Immature natural killer cell (primary cell): ENCODE results near the gene DPEP3. TPM values are rescaled to one million over a fixed set of nuclear protein-coding genes. Genes with fewer than 3 reads are reported as not detected.
"Not testable (repeated sequence)": the region's sequence is repeated elsewhere in the genome, so short reads cannot be mapped to it uniquely, and the experiment has no call there.

Source experiments
- DNase-seq, 3 donors: peaks; one replicate each; pipeline ENCODE4 v3.0.0; 2022; ENCODE audit warnings: mixed read lengths in 1 of 3
- H3K27ac Mint-ChIP-seq, 6 donors: one replicate each; pipeline ENCODE4 v1.8.0; 2020; ENCODE audit warnings: mixed read lengths in 6 of 6, mild to moderate bottlenecking in 5 of 6, inconsistent platforms in 4 of 6, moderate library complexity in 3 of 6
- H3K27me3 Mint-ChIP-seq, 3 donors: one replicate each; pipeline ENCODE4 v1.8.0; 2020 to 2021; ENCODE audit warnings: low read depth in 3 of 3, mild to moderate bottlenecking in 3 of 3, mixed read lengths in 3 of 3, moderate library complexity in 3 of 3, inconsistent platforms in 1 of 3
- H3K36me3 Mint-ChIP-seq, 3 donors: one replicate each; pipeline ENCODE4 v1.8.0; 2020; ENCODE audit warnings: mixed read lengths in 3 of 3, inconsistent platforms in 2 of 3, mild to moderate bottlenecking in 2 of 3
- H3K4me1 Mint-ChIP-seq, 2 donors: one replicate each; pipeline ENCODE4 v1.8.0; 2020; ENCODE audit warnings: inconsistent platforms in 2 of 2, mild to moderate bottlenecking in 2 of 2, mixed read lengths in 2 of 2, moderate library complexity in 1 of 2
- H3K4me3 Mint-ChIP-seq, 5 donors: one replicate each; pipeline ENCODE4 v1.8.0; 2020; ENCODE audit warnings: mild to moderate bottlenecking in 5 of 5, mixed read lengths in 5 of 5, inconsistent platforms in 3 of 5, moderate library complexity in 3 of 5
- H3K9me3 Mint-ChIP-seq, 6 donors: one replicate each; pipeline ENCODE4 v1.8.0; 2020; ENCODE audit warnings: mild to moderate bottlenecking in 6 of 6, mixed read lengths in 6 of 6, inconsistent platforms in 4 of 6, moderate library complexity in 3 of 6
- polyA plus RNA-seq, 3 donors: library from polyadenylated mRNA; unstranded; fragments of 300-500 nt; fragmentation: Illumina TruSeq; gene quantifications; one replicate each; pipeline ENCODE4 v1.2.3, GENCODE V29; 2021

DPEP3 gene
- polyA plus RNA-seq, 3 donors from 2014 or later, result 0.11 TPM; not detected in 2

DNA sequence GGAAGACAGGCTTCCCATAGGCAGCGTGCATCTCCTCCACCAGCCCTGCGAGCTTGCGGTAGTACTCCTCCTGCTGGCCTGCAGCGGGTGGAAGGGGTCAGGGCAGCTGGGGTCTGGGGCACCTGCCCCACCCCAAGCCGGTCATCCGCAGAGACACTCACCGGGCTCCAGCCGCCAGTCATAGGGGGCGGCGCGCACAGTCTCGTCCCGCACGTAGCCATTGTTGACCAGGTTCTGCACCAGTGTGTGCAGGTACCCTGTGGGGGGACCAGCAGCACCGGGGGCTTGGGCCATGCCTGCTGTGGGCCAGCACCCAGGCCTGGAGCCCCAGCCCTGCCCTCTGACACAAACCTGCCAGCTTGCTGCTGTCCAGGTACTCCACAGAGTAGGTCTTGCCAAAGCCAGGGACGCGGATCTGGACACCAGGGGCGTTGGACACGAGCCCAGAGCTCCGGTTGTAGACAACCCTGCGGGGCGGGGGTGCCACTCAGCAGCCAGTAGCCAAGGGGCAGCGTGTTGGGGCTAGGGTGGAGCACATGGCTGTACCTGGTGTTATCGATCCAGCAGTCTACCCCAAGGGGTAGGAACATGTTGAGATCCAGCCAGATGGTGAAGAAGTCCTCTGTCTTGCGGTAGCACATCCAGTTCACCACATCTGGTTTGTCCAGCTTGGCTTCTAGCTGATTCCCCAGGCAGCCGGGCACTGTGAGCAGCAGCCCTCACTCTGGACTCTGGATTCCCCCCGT, 37.6 kb downstream of the DPEP3 start:
- H3K4me1 Mint-ChIP-seq, result peaks cover 19 to 22% of the 10 kb centered on the region in 2 donors
- no peak for DNase-seq
- H3K27me3 Mint-ChIP-seq, result peaks cover 0 to 5% (median 0%) of the 10 kb centered on the region in 3 donors
- H3K36me3 Mint-ChIP-seq, result no peaks in the 10 kb centered on the region
- H3K27ac Mint-ChIP-seq, result no peak overlapping the region
- no peaks in the 10 kb centered on the region for H3K9me3 Mint-ChIP-seq
- no peak overlapping the region for H3K4me3 Mint-ChIP-seq

DNA sequence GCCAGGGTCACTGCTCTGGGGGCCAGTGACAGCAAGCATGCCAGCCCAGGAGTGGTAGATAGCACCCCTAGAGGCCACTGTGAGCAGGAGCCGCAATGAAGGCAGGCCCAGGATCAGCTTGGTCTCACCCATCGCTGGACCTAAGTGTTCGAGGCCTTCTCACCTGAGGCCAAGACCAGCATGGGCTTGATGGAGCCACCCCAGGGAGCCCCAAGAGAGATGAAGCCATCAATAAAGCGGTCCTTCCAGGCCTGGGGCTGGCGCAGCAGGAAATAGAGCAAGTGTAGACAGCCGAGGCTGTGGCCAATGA, 38.1 kb downstream of the DPEP3 start:
- Mint-ChIP-seq H3K27me3 (peaks cover 0 to 5% (median 0%) of the 10 kb centered on the region in 3 donors), H3K36me3 (no peaks in the 10 kb centered on the region), H3K9me3 (no peaks in the 10 kb centered on the region), H3K4me1 (peaks cover 22 to 26% of the 10 kb centered on the region in 2 donors), H3K27ac (peak overlapping the region in 1 of 6 donors; percentile 57), H3K4me3 (no peak overlapping the region)
- DNase-seq, result peak; percentile 29 to 38 (median 31)

DNA sequence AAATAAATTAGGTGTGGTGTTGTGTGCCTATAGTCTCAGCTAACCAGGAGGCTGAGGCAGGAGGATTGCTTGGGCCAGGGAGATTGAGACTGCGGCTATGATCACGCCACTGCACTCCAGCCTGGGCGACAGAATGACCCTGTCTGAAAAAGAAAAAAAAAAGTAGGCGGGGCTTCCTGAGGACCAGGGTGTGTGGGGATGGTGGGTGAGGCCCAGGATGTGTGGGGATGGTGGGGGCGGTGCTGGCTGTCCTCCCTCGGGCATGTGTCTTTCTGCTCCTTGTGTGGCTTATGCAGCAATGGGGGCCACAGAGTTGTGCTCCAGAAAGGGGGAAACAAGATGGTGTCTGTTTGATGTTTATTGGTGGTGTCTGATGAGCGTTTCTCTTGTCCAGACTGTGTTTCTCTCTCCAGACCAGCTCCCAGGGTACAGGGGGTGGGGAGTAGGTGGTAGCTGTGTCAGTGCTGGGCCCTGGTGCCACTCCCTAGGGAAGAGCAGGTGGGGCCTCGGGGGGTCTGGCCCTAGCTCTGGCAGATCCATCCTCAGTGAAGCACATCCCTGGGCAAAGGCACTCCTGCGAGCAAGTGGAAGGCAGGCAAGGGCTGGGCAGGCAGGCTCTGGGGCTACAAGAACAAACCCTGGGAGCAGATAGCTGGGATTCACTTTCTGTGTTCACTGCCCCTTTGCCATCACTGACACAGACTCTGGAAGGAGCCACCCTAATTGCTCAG, 38.7 kb downstream of the DPEP3 start:
- Mint-ChIP-seq H3K36me3 (peaks cover 0 to 3% (median 0%) of the 10 kb centered on the region in 3 donors), H3K4me3 (no peak overlapping the region), H3K27ac (peak overlapping the region in 2 of 6 donors; percentile 45), H3K27me3 (peaks cover 0 to 9% (median 3%) of the 10 kb centered on the region in 3 donors), H3K9me3 (no peaks in the 10 kb centered on the region), H3K4me1 (peaks cover 27 to 32% of the 10 kb centered on the region in 2 donors)
- DNase-seq, result no peak

DNA sequence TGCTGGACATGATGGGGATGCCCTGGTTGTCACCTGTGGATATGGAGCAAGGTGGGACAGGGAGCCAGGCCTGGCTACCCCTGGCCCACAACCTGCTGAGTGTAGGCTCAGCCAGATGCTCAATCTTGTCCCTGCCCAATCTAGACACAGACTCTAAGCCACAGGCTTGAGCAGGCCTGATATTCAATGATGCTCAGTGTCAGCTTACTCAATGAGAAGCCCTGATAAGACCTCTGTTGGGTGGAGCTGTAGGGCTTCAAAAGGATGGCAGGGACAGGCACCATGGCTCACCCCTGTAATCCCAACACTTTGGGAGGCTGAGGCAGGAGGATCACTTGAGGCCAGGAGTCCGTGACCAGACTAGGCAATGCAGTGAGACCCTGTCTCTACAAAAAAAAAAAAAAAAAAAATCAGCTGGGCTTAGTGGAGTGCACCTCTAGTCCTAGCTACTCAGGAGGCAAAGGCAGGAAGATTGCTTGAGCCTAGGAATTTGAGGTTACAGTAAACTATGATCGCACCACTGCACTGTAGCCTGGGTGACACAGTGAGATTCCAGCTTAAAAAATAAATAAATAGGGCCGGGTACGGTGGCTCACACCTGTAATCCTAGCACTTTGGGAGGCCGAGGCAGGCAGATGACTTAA, 39.7 kb downstream of the DPEP3 start:
- Mint-ChIP-seq H3K4me3 (peak overlapping the region in 1 of 5 donors; percentile 8), H3K27me3 (peaks cover 3 to 17% (median 10%) of the 10 kb centered on the region in 3 donors), H3K27ac (peak overlapping the region in 4 of 6 donors; percentile 40 to 80 (median 54)), H3K36me3 (peaks cover 0 to 7% (median 4%) of the 10 kb centered on the region in 3 donors), H3K4me1 (peaks cover 29 to 35% of the 10 kb centered on the region in 2 donors), H3K9me3 (no peaks in the 10 kb centered on the region)
- no peak for DNase-seq

DNA sequence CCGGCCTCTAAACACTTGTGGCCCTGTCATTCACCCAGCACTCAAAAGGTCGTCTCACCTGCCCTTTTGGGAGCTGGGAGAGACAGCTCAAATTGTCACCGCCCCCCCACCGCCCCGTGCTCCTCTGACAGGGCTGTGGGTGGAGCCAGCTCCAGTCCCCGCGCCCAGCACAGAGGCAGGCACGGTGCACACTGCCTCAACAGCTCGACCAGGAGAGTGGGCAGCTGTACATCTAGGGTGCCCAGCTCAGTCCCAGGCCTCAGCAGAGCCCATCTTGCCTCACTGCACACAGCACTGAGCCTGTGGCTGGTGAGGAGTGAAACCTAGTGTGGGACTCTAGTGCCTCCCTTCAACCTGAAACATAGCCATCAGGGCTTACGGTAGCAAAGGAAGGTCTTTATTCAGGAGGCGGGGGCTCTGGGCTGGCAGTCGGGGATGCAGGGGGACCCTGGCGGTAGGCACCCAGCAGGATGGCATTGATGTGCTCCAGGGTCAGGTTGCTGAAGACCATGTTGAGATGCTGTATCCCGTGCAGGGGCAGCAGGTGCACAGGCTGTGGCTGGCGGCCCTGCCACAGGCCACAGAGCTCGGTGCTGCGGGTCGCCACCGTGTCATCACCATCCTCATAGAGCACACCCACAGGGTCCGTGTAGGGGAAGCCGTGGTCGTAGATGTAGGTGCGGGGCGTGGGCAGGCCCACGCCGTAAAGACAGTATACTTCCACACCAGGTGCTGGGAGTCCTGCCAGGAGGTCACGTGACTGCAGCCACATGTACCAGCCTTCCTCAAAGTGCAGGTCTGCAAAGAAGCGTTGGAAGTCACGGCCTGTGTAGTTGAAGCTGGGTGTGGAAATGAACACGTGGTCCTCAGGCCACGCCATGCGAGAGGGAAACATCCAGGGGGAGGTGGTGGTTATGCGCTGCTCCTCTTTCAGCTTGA, 40.5 kb downstream of the DPEP3 start:
- H3K27ac Mint-ChIP-seq, result peak overlapping the region in 5 of 6 donors; percentile 34 to 80 (median 53)
- H3K4me1 Mint-ChIP-seq, result peaks cover 37 to 43% of the 10 kb centered on the region in 2 donors
- H3K27me3 Mint-ChIP-seq, result peaks cover 3 to 17% (median 11%) of the 10 kb centered on the region in 3 donors
- peaks cover 0 to 15% (median 11%) of the 10 kb centered on the region in 3 donors for H3K36me3 Mint-ChIP-seq
- peak overlapping the region in 1 of 5 donors; percentile 8 for H3K4me3 Mint-ChIP-seq
- peak; percentile 19 to 32 (median 26) for DNase-seq
- no peaks in the 10 kb centered on the region for H3K9me3 Mint-ChIP-seq

DNA sequence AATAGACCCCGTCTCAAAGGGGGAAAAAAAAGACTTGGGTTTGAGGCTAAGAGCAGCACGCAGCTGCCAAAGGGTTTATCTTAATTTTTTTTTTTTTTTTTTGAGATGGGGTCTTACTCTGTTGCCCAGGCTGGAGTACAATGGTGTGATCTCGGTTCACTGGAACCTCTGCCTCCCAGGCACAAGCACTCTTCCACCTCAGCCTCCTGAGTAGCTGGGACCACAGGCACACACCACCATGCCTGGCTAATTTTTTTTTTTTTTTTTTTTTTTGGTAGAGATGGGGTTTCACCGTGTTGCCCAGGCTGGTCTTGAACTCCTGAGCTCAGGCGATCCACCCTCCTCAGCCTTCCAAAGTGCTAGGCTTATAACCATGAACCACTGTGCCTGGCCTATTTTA, 42.6 kb downstream of the DPEP3 start:
- Mint-ChIP-seq H3K4me3 (peak overlapping the region in 1 of 5 donors; percentile 100), H3K4me1 (peaks cover 49 to 57% of the 10 kb centered on the region in 2 donors), H3K27me3 (peaks cover 5 to 17% (median 16%) of the 10 kb centered on the region in 3 donors), H3K36me3 (peaks cover 0 to 15% (median 11%) of the 10 kb centered on the region in 3 donors), H3K27ac (peak overlapping the region in 5 of 6 donors; percentile 36 to 98 (median 94))
- not testable (repeated sequence) for DNase-seq, H3K9me3 Mint-ChIP-seq

DNA sequence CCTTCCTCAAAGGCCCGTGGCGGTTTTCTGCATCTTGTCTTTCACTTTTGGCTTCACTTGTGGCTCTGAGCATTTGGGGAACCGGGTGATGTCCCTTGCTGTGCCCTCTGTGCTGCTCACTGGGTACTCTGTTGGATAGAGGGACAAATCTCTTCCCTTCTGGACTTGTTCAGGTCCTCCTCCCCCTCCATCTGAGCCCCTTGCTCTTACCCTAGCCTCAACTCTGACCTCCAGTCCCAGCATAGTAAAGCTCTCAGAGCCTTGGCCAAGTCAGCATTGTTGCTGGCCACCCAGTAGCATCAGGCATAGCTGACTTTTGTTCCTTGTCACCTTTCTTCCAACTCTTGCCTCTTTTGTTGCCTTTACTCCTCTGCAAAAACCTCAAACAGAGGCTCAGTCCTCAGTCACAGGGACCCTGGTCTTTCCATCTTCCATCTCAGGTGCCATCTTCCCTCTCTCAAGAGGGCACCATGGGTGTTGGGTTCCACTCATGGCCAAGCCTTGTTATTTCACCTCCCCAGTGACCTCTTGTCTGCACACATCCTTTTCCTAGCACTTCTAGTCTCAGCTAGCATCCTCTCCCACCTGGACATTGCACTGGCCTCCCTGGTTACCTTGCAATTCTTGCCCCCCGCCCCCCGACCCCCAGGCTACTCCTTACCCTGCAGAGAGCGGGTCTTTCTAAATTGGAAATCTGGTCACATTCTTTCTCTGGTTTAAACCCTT, 43.3 kb downstream of the DPEP3 start:
- H3K9me3 Mint-ChIP-seq, result no peaks in the 10 kb centered on the region
- H3K4me3 Mint-ChIP-seq, result peak overlapping the region; percentile 97 to 100 (median 99)
- H3K27me3 Mint-ChIP-seq, result peaks cover 5 to 17% (median 16%) of the 10 kb centered on the region in 3 donors
- H3K36me3 Mint-ChIP-seq, result peaks cover 0 to 15% (median 11%) of the 10 kb centered on the region in 3 donors
- peak overlapping the region; percentile 91 to 99 (median 96) for H3K27ac Mint-ChIP-seq
- H3K4me1 Mint-ChIP-seq, result peaks cover 49 to 55% of the 10 kb centered on the region in 2 donors
- peak; percentile 81 to 82 (median 82) for DNase-seq

DNA sequence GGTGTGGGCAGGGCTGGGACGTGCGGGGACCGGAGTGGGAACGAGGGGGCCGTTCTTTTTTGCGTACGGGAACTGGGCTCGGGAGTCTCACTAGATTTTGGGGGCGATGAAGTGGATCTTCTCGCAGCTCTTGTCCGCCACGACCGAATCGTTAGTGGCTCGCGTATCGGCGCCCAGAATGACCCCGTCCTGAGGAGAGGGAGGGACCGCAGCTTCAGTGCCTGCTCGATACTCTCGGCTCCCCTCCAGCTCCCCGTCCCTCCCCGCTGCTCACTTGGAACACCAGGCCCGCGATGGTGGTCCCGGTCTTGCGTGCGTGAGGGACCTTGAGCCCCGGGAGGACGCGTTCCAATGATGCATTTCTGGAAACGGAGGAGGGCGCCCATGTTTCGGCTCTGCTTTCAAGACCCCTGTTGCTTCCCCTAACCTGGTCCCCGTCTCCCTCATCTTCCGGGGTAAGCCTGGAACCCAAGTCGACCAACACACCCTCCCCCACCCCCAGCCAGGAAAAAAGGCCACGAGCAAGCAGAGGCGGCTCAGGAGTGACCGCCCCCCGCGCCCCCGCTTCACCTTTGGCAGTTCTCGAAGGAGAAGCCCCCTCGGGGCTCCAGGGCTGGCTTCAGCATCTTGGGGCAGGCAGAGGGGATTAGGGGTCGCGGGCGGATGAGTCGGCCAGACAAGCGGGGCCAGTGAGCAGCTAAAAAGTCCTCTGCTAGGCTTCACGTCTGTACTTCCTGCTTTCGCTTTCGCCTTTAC, 44.0 kb downstream of the DPEP3 start, which contains the start of gene PSMB10:
PSMB10 (minus strand) TSS at position 727 of the 756 bp plus-strand sequence; CDS start at position 626, 101 bp downstream.
- no peak for DNase-seq
- Mint-ChIP-seq H3K36me3 (peaks cover 0 to 15% (median 11%) of the 10 kb centered on the region in 3 donors), H3K4me1 (peaks cover 42 to 47% of the 10 kb centered on the region in 2 donors), H3K27ac (peak within 1 kb of the TSS; percentile 91 to 99 (median 96)), H3K9me3 (no peaks in the 10 kb centered on the region), H3K27me3 (peaks cover 5 to 16% (median 16%) of the 10 kb centered on the region in 3 donors), H3K4me3 (peak within 1 kb of the TSS; percentile 97 to 100 (median 99))

DNA sequence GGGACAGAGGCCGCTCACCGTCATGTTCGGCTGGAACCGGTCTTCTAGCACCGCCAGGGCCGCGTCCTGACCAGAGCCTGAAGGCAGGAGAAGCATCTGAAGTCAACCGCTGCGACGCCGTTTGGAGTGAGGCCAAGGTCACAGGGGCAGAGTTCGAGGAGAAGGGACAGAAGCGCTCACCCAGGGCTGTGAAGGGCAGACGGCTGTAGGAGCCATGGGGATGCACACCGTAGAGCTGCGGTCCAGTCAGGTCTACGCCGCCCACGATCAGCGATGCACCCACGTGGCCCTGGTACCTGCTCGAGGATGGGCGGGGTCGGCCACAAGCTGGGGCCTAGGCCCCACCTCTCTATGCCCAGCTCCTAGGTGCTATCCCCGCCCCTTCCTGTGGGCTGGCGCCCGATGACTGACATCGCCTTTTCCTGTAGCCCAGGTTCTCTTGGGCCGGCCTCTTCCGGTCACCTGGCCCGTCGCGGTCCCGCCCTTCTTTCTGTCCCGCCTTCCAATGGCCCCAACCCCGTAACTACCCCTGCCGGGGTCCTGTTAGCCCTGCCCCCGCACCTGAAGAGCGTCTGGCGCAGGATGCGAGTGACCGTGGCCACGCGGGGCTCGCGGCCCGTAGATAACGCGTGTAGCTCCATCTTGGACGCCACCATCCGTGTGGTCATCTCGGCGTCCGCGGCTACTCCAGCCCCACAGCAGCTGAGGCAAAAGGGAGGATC, 44.7 kb downstream of the DPEP3 start:
- DNase-seq, result peak; percentile 89 to 92 (median 91)
- Mint-ChIP-seq H3K27ac (peak overlapping the region; percentile 91 to 99 (median 96)), H3K4me1 (peaks cover 41 to 46% of the 10 kb centered on the region in 2 donors), H3K27me3 (peaks cover 6 to 17% (median 16%) of the 10 kb centered on the region in 3 donors), H3K36me3 (peaks cover 0 to 15% (median 11%) of the 10 kb centered on the region in 3 donors), H3K9me3 (no peaks in the 10 kb centered on the region), H3K4me3 (peak overlapping the region; percentile 97 to 100 (median 99))

DNA sequence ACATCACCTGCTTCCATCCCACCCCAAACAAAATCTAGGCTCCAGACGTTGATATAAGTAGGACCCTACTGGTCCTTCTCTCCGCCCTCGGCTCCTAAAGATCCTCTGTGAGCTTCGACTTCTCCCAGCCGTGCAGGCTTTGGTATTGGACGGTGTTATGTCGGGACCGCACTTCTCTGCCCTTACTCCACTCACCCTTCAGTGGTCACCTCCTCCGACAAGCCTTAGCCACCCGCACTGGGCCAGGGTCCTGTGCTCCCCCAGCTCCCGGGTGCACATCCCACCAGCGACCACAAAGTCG, 45.2 kb downstream of the DPEP3 start:
- Mint-ChIP-seq H3K4me3 (peak overlapping the region; percentile 97 to 100 (median 99)), H3K27ac (peak overlapping the region; percentile 91 to 99 (median 96)), H3K36me3 (peaks cover 0 to 15% (median 11%) of the 10 kb centered on the region in 3 donors), H3K27me3 (peaks cover 6 to 18% (median 16%) of the 10 kb centered on the region in 3 donors), H3K4me1 (peaks cover 35 to 41% of the 10 kb centered on the region in 2 donors), H3K9me3 (no peaks in the 10 kb centered on the region)
- DNase-seq, result no peak
